Dermis blood vessel endothelial cell (primary cell): ENCODE measurements around the gene NCBP2L. TPM values are rescaled to one million over a fixed set of nuclear protein-coding genes. Genes with fewer than 3 reads are reported as not detected.

Source experiments
- DNase-seq: peaks from one replicate; pipeline ENCODE4 v3.0.0; 2010
- total RNA-seq: library from RNA; depleted of rRNA; stranded (reverse); fragments of >200 nt; gene quantifications from 2 replicates; pipeline ENCODE4 v1.2.3, GENCODE V29; 2014

NCBP2L gene
- not detected in 2 replicates for total RNA-seq

DNA sequence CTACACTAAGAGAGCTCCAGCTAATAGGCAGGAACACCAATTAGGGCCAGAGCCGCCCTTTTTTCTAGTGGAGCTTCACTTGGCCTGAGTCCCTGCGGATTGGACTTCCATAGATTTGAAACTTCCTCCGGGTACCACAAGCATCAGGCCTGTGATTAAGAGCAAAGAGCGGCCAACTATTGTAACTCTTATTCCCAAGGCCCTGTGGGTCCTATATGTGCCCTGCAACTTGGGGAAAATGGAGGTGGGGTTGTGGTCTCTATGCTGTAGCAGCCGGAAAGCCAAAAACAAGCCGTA, at the start of gene NCBP2L:
TSS of gene NCBP2L (plus strand) at position 198 of the 297 bp plus-strand sequence. CDS start 16,488 bp downstream, outside the sequence.
- no peak for DNase-seq

DNA sequence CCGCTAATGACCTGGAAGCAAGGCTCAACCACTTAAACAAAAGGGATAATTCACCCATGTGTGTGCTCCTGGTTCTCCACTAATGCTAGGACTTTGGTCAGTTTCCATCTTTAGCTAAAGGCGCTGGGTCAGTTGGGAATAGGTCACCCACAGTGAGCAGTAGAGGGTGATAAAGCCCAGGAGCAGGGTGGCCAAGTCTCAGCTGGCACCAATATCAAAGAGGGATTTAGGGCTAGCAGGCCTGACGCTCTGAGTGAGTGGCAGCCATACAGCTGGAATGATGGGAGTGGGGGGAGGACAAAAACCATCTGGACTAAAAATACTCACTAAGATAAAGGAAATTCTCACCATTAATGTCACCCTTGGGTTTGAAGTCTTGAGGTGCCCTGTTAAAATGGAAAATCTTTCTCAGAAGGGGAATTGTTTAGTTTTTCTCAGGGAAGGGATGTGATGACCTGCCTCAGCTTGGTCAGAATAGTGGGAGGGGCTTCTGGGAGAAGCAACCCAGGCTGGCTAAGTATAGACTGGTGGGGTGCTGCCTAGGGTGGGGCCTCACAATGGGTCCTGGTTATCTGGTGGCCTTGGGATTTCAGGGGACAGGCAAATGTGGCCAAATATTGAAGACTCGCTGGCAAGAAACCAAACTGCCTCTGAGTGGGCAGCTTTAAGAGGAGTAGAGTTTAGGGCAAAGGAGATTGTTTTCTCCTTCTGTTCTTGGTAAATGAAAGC, 49.0 kb upstream of the NCBP2L start:
- no peak for DNase-seq

DNA sequence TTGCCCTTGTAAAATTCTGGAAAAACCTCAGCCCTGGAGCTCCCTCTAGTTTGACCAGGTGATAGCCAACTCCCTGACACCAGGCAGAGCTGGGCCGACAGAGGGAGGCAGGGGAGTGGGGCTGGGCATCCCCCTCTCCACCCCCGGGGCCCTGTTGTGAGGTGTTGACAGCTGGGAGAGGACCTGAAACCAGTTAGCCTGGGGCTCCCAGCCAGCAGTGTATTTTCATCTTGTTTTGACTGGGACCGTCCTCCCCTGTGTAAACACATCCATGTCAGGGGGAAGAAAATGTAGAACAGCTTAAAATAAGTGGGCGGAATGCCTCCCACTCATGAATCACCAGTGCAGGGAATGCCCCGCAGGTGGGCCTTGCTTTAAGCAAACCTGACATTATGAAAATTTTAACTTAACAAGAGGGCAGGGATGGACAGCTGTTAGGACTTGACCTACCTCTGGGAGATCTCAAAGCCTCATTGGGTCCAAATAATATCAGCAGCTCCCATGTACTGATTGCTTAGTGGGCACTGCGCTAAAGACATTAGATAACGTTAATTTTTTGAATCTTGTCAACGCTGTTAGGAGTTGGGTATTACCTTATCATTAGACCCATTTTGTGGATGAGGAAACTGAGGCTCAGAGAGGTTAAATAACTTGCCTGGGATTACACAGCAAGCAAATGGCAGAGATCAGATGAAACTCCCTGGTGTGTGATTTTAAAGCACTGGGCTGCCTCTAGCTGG, 47.8 kb upstream of the NCBP2L start:
- no peak for DNase-seq

DNA sequence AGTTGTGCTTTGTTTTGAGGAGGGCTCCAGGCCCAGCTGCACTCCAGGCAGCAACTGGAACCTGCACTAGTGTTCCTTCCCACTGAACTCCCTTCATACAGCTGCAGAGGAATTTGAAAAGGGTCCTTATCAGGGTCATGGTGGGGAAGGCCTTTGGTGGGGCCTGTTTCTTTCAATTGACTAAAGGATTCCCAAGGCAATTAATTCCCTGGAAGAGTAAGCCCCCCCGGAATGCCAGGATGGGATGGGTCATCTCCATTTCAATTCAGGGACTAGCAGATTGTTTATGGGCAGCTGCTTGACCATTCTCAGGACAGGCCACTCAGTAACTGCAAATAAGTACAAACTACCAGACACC, 47.3 kb upstream of the NCBP2L start:
- DNase-seq, result no peak

DNA sequence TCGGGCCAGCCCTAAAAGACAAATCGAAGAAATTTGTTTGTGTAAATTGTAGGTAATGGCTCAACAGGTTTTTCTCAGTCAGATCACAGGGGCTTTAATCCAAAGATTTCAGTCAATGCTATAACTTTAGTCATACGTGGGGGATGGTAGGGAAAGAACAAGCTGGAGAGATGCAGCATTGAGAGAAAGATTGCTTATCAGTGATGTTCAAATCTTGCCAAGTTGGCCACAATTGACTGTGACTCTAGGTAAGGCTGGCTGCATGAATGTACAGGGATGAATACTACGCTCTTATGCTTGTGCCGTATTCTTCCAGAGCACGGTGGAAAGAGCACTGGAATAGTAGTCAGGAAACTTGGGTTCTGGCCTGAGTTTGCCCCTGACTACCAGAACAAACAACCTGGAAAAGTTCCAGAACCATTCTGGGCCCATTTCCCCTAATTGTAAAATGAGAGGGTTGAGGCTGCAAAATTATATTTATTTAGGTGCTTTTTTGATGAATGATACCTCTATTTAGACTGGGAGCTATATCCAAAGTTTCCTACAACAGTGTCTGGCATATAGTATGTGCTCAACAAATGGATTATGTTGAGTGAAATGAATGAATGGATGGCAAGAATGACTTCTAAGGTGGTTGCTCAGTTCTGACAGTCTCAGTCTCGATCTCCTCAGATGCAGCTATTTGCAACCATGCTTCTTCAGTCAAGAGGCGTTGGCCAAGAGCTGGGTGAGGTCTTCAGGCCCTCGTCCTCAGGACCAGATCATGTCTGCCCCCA, 46.4 kb upstream of the NCBP2L start:
- DNase-seq, result peak; percentile 46

DNA sequence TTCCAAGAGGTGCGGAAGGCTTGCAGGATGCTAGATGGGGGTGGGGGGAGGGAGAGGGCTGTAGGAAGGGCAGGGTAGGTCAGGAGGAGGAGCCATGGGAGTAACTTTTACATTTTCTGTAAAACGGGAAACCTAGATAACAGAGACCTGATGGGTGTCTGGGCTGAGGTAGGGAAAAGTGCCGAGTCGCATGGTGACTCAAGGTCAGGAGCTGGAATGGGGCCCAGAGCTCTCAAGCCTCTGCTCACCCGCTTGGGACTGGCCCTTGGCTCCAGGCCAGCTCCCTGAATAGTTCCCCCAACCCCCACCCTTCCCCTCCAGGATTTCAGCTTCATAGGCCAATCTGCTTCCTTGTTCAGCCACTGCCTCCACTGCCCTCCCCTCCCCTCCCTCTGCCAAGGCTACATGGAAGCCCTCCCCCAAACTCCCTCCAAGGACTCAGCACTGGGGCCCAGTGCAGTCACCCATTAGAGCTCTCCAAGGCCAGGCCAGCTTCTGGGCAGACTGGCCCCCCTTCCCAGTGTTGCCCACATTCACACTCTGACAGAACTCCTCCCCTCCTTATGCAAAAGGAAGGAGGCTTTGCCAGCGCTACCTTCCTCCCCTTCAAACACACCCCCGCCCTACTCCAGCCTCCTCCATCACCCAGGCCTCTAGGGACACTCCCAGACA, 45.6 kb upstream of the NCBP2L start:
- peak; percentile 90 for DNase-seq

DNA sequence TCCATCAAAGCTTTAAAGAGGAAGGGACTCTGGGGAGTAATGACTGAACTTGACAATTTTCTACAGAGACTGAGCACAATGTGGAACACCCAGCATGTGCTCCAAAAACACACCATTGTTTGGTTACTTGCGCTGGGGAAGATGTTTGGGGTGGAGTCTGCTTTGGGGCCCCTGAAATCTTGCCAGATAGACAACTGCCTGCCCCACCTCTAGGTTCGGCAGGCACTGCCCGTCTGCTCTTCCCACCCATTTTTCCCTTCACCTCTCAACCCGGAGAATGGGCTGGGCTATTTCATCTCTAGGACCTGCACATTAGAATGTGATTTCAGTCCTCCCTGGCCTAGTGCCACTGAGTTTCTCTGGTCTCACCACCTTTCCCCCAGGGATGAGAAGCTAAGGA, 43.8 kb upstream of the NCBP2L start:
- no peak for DNase-seq

DNA sequence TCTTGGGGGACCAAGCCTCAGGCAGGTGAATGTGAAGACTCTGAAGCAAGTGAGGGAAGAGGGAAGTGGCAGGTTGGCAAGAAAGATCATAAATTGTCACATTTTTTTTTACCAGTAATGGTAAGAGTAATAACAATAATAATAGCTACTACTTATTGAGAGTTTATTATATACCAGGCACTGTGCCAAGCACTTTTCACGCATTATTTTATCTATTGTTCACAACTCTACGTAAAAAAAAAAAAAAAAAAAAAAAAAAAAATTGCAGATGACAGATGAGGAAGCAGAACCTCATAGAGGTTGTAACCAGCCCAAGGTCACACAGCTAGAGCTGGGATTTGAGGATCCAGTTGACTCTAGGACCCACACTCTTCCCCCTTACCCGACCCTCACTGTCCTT, 42.9 kb upstream of the NCBP2L start:
- peak; percentile 57 for DNase-seq

DNA sequence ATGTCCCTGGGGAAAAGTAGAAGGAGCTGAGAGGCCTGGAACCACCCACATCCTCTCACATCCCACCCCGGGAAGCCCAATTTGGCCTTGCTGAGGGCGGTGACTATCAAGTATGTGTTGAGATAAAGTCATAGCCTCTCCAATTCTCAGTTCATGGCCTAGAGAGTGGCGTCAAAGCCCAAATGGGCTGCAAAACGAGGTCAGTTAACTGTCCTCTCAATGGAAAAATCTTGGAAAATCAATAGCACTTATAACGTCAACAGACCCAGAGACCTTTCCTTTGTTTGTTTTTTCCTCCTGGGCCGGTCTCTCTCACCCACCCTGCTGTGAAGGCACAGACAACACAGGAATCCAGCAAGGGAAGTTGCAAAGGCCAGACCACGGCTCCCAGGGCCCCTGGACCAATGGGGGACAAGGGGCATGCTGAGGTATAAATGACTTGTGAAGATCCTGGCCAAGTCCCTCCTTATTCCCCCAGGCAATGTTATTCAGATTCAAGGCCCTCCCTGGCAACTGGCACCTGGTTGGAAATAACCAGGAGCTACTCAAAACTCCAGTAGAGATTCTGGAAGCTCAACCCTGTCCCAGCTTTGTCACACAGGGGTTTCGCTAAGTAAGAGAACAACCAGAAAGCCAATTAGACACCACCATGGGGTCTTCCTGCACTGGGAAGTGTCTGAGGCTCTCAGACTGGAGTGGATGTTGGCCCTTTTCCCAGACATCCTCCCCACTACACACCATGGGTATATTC, 40.6 kb upstream of the NCBP2L start:
- peak; percentile 40 for DNase-seq

DNA sequence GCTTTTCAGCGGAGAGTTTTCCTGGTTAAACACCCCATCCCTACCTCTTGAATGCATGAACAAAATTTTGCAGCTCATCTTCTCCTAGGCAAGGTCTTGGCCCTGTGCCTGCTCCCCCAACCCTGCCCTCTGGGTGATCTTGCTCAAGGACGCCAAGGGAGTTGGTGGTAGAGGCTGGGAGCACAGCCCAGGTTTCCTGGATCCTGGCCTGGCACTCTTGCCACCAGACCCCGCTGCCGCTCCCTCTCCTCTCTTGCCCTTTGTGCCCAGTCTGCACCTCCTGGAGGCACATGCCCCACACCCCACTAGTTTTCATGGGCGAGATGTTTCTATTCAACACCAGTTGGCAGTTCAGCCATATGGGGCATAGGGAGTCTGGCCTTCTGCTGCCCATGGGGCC, 39.3 kb upstream of the NCBP2L start:
- DNase-seq, result no peak

DNA sequence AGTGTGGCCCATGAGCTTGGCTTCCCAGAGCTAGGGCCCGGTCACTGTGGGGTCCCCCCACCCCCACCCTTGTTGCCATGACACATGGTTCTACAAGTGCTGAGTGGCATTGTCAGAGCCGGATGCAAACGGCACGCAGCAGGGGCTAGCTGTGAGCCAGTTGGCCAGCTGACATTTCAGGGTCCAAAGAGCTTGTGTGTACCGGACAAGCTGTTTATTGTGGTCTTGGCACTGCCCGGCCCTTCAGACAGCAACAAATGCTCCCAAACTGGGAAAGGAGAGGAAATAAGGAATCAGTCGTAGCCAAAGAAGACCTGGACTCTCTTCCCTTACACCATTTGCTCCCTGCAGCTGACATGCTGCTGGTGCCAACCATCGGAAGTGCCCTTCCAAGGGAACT, 38.8 kb upstream of the NCBP2L start:
- no peak for DNase-seq

DNA sequence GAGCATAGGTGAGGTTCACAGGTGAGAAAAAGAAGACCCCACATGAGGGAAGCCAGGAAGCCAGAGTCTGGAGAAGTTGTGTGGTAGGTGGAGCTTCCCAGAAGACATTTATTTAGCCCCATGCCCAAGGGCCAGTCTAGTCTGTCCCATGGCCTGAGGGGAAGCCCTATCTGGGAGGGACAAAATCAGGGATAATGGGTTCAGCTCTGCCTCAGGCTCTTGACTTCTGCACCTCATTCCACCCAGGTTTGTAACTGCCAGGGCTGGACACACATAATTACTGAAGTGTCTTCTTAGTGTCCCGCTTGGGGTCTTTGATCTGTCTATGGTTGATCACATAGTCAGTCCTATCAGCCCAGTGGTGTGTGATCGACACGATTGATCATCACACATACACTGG, 38.0 kb upstream of the NCBP2L start:
- no peak for DNase-seq

DNA sequence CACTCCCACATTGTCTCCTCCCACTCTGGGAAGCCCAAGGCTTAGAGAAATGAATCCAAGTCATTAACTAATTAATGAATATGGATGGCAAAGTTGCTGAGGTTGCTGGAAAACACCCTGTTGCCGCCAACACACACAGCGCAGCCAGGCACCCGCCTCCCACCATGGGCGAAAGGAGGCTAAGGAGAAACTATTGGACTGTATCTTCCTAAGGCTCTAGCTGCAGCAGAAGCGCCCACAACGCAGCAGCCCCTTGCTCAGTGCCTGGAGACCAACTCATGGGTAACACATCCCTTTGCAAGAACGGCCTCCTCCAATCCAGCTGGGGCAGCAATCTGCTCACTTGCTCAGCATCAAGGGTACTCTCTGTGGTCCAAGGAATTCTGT, 36.1 kb upstream of the NCBP2L start:
- no peak for DNase-seq

DNA sequence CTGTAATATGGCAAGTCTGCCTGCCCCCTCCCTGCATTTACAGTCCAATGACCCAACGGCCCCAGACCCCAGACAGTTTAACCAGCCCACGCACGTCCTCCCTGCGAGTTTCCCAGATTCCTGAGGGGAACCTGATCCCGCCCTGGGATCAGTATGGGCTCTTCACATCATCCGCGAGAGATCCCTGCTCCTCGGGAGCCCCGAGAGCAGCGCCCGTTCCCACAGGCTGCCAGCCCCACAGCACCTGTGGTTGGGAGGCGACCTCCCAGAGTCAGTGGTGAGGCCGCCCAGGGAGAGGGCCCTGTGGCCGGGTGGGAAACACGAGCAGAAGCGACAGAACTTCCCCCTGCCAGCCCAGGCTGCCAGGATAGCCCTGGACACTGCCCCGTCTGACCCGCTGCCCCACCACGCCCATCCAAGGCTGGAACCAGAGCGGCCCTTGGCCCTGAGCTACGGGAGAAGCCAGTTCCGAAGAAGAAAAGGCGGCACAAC, 34.8 kb upstream of the NCBP2L start:
- DNase-seq, result no peak

DNA sequence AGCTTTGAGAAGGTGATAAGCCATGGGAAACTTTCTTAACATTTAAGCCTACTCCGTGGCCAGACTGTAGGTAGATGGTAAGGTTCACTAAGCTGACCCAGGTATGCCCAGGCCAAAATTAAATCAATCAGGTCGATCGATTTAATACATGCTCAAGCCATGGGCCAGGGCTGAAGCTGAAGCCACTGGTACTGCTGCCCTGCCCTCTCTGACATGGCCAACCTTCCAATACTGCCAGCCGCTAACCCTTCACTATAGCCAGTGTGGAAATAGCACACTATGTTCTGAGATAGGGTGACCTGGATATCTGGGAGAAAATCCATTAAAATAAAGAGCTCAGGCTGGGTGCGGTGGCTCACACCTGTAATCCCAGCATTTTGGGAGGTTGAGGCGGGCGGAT, 33.5 kb upstream of the NCBP2L start:
- no peak for DNase-seq

DNA sequence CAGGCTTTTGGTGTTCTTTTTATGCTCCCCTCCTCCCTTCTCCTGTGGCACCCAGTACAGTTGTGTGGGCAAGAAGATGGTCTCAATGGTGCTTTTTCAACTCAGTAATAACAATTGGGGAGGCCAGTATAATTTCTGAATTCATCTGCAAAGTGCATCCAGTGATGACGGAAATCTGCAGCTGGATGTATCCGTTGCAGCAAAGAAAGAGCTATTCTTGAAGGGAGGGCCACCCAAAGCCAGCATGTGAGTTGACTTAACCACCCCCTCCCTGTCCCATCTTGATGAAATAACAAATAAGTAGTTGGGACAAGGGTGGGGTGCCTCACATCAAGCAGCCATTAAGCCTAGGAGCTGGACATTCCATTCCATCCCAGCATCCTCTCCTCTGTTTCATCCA, 32.7 kb upstream of the NCBP2L start:
- no peak for DNase-seq

DNA sequence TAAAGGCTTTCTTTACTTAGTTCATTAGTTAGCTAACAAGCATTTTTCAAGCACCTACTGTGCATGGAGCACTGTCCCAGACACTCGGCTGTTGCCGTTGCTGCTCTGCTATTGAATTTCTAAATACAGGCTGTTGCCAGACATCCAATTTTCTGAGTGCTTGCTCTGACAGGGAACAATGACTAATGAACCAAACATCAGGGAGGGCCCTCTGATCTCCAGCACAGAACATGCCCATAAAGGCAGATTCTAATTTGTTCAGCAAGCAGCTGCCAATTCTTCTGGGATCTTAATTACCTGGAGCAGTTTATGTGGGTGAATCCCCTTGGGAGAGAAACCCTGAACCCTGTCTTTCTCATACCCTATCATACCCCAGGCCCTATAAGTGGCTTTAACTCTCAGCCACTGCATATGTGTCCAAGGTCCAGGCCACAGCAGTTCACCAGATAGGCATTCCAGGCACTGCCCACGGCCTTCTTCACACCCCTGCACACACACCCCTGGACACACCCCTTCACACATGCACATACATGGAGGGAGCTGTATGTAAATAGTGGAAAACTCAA, 29.9 kb upstream of the NCBP2L start:
- DNase-seq, result no peak

DNA sequence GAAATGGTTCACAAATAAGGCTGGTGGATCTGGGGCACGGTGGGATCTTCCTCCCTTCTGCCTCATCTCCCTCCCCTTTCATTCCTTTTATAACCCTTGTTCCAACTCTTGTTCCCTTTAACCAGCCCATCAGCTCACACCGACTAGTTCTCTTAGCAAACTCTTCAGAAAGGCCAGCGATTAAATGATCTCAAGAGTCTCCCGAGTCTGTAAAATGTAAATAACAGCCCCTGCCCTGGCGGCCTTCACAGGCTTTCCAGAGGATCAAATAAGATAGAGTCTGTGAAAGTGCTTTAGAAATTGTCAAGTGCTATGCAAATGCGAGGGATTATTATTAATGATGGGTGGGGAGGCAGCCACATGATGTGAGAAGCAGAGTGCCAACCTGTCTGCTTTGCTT, 29.0 kb upstream of the NCBP2L start:
- DNase-seq, result no peak

DNA sequence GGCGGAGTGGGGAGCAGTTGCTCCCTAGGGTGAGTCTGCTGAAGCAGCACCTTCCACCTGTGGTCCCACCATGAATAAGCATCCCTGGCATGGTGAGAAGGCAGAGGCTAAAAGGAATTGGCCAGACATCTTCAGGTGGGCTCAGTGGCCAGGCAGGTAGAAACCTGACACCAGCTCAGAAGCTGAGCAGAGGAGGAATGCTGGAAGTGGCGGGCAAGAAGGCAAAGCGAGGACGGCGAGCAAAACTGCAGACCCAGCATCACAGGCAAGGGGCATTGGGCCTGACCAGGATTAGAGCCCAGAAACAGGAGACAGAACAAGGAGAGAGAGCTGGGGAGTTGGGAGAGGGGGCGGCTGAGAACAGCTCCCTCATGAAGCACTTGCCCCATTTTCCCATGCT, 27.3 kb upstream of the NCBP2L start:
- no peak for DNase-seq

DNA sequence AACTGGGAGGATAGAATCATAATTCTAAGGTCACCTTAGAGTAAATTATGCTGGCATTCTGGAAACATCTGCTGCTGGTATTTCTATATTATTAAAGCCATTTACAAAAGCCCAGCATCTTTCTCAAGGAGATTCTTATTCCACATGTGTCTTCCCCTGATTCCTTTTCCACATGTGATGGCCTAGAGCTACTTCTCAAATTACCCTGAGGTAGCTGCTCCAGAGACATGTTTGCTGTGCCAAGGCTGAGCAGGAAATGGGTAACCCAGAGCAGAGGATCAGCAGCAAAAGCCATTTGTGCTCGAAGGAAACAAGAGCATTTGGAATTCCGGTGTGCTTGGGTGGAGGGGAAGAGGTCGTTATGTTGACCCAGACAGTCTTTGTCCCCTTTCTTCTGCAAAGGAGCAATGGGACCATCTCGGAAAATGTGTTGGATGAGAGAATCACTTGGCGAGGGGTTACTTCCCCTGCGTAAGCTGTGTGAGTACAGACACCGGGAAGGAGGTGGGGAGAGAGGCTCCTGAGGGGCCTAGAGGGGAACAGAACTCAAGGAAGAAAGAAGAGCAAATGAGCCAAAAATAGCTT, 26.6 kb upstream of the NCBP2L start:
- DNase-seq, result no peak

DNA sequence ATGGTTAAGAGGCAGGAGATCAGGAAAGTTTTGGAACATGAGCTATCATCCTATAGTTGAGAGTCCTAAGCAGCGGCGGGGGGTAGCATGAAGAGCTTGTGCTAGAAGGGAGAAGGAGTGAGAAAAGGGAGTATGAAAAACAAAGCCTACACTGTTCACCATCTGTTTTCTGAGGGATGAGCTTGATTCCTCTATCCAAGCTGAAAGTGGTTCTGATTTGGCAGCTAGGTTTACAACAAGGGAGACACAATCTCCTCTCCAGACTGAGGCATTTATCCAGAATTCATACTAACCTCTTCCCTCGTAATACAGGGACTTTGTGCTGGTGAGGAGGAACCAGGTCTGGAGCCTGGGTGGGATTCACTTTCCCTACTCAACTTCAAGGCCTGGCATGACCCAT, 25.5 kb upstream of the NCBP2L start:
- no peak for DNase-seq

DNA sequence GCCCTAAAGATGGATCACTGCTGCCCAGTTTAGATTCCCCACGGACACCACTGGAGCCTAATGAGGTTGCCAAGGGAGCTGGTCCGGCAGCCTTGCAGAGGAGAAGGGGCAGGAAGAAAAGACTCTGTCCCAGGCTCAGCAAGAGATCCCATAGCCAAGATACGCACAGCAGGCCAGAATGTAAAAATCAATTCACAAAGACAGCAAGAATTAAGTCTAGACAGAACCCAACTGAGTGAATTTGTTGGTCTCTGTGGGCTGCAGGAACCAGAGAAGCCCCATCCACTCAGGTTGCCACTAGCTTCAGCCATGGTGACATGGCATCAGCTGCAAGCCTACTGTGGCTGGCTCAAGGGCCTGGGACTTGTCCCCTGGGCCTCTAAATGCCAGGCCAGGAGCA, 24.8 kb upstream of the NCBP2L start:
- no peak for DNase-seq
